Thoracic aorta (tissue), 2 donors: ENCODE results near the gene MRPS34. TPM values are rescaled to one million over a fixed set of nuclear protein-coding genes. Genes with fewer than 3 reads are reported as not detected.
"Not testable (repeated sequence)": the region's sequence is repeated elsewhere in the genome, so short reads cannot be mapped to it uniquely, and the experiment has no call there.

Source experiments
- ATAC-seq: fragments of 150-250 bp; one replicate; pipeline ENCODE4 v1.8.0; 2017; ENCODE audit warnings: low read depth; ENCODE audit not compliant: insufficient number of reproducible peaks, low FRiP score
- DNase-seq: peaks from one replicate; pipeline ENCODE4 v3.0.0-alpha.2; 2020; ENCODE audit warnings: low spot score
- H3K27ac ChIP-seq, 2 donors: fragments of 200-600 bp; sonication (generic); 1 replicate in 1 of 2; 2 replicates in 1 of 2; pipeline ENCODE4 v1.5.1; 2016; ENCODE audit warnings: mild to moderate bottlenecking in 2 of 2, moderate library complexity in 2 of 2
- H3K27me3 ChIP-seq: fragments of 200-600 bp; sonication (generic); replicated peaks from 2 replicates; pipeline ENCODE4 v1.6.0; 2016; ENCODE audit warnings: mild to moderate bottlenecking; ENCODE audit not compliant: insufficient read depth
- H3K36me3 ChIP-seq: fragments of 200-600 bp; sonication (generic); one replicate; pipeline ENCODE4 v1.5.1; 2016
- H3K4me1 ChIP-seq, 2 donors: fragments of 200-600 bp; sonication (generic); 1 replicate in 1 of 2; 2 replicates in 1 of 2; pipeline versions ENCODE4 v1.5.1 to v1.6.0; 2016; ENCODE audit warnings: low read depth in 2 of 2, mild to moderate bottlenecking in 1 of 2; ENCODE audit not compliant: control insufficient read depth in 1 of 2
- H3K4me3 ChIP-seq: fragments of 200-600 bp; sonication (generic); 2 replicates; pipeline ENCODE4 v1.5.1; 2016; ENCODE audit warnings: mild to moderate bottlenecking
- H3K9me3 ChIP-seq: fragments of 200-600 bp; sonication (generic); 2 replicates; pipeline ENCODE4 v1.5.1; 2016
- CTCF ChIP-seq: fragments of 200-600 bp; sonication (generic); IDR thresholded peaks from one replicate; pipeline ENCODE4 v1.5.1; 2019; ENCODE audit warnings: antibody characterized with exemption
- total RNA-seq, 2 donors: library from RNA; depleted of rRNA; stranded (reverse); fragments of >200 nt; gene quantifications; one replicate each; pipeline versions ENCODE4 v1.1.0 to v1.2.3, GENCODE V29; 2016

Gene MRPS34
- total RNA-seq, 2 donors from 2014 or later = 36.9 to 48.3 TPM

DNA sequence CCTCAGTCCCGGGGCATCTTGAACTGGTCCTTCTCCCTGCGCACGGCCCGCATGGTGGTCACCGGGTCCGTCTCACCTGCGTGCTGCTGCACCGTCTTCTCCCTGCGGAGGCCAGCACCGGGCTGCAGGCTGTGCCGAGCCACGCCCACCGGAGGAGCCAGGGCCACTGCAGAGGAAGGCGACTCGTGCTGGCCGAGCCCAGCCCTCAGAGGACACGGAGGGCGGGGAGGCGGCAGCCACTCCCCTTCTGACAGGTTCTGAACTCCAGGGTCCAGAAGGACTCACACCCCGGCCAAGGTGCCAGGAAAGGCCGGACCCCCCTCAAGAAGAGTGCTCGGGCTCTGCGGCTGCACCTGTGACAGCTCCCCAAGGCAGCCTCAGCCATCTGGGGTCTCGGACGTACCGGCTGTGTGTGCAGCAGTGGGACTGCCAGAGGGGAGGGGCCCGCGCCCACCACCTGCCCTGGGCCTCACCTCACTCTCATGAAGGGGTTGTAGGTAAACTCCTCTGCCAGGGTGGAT, 36.4 kb upstream of the MRPS34 start:
- Histone ChIP-seq H3K36me3 (peaks cover 34% of the 10 kb centered on the region), H3K27ac (no peak overlapping the region), H3K27me3 (no peaks in the 10 kb centered on the region), H3K9me3 (no peaks in the 10 kb centered on the region), H3K4me1 (no peaks in the 10 kb centered on the region), H3K4me3 (no peak overlapping the region)
- no peak for DNase-seq
- ATAC-seq = no peak
- no peak for TF ChIP-seq CTCF

- H3K36me3 ChIP-seq = peaks cover 32% of the 10 kb centered on the region
- DNase-seq = no peak
- no peak for ATAC-seq
- no peak overlapping the region for H3K27ac ChIP-seq
- H3K4me3 ChIP-seq = no peak overlapping the region
- no peak for TF ChIP-seq CTCF
- H3K4me1 ChIP-seq = no peaks in the 10 kb centered on the region
- no peaks in the 10 kb centered on the region for H3K27me3 ChIP-seq
- H3K9me3 ChIP-seq = no peaks in the 10 kb centered on the region
Measured at GRCh38 chr16:1808691-1809090, 35.8 kb upstream of the MRPS34 start.

DNA sequence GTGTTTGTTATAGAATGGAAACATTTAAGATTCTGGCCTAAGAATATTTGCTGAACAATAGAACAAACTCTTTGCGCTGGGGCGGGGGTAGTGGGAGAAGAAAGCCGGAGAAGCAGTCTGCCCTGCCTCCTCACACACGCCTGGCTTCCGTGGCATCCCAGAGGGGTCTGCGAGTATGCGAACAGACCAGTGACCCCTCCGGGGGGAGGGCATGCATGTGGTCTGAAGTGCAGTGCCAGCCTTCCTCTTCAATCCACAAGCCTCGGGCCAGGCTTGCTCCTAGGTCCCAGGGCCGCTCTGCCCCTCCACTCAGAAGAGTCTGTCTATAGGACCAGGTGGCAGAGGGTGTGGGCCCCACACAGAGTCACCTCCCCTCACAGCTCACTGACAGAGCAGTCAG, 34.7 kb upstream of the MRPS34 start:
- H3K36me3 ChIP-seq = peaks cover 30% of the 10 kb centered on the region
- DNase-seq = no peak

GRCh38 chr16:1800701-1801100, 27.8 kb upstream of the MRPS34 start:
- H3K9me3 ChIP-seq = no peaks in the 10 kb centered on the region
- TF ChIP-seq CTCF = no peak

More for the DNA sequence above, 34.7 kb upstream of the MRPS34 start:
- Histone ChIP-seq H3K4me3 (no peak overlapping the region), H3K9me3 (no peaks in the 10 kb centered on the region), H3K4me1 (no peaks in the 10 kb centered on the region), H3K27me3 (no peaks in the 10 kb centered on the region), H3K27ac (no peak overlapping the region)
- no peak for ATAC-seq
- no peak for TF ChIP-seq CTCF

GRCh38 chr16:1799263-1799662, 26.3 kb upstream of the MRPS34 start:
- H3K27me3 ChIP-seq, ATAC-seq, H3K4me3 ChIP-seq, H3K4me1 ChIP-seq, H3K36me3 ChIP-seq, H3K27ac ChIP-seq, DNase-seq, H3K9me3 ChIP-seq: not testable (repeated sequence)

More at GRCh38 chr16:1800701-1801100, 27.8 kb upstream of the MRPS34 start:
- H3K36me3 ChIP-seq = no peaks in the 10 kb centered on the region
- DNase-seq (no peak), ATAC-seq (no peak)
- no peak overlapping the region for H3K27ac ChIP-seq
- H3K27me3 ChIP-seq = no peaks in the 10 kb centered on the region
- no peaks in the 10 kb centered on the region for H3K4me1 ChIP-seq
- H3K4me3 ChIP-seq = no peak overlapping the region
